ENCODE results near the gene CEP85L. TPM values are rescaled to one million over a fixed set of nuclear protein-coding genes. Genes with fewer than 3 reads are reported as not detected.

Gene CEP85L
- total and polyA plus RNA-seq, 2 of the 4 experiments (the other 2 are of a cell fraction), result 2.3 to 25.6 TPM

GRCh38 chr6:118674772-118675171 lies 23.4 kb upstream of the CEP85L start:
- H3K9me3 ChIP-seq (ENCODE audit: control insufficient read depth, insufficient read depth, low read length), result no peaks in the 10 kb centered on the region
- H3K18ac ChIP-seq (ENCODE audit: low read depth, low read length), result no peak overlapping the region
- no TSS peak for BruUV-seq (replicated peaks)
- in situ Hi-C loops (cut with MboI; ENCODE audit: low sequenced_read_pairs) (no loop called here), dilution Hi-C loops (cut with HindIII; ENCODE audit: low sequenced_read_pairs, unreplicated experiment) (no loop called here), intact Hi-C loops (cut with micrococcal nuclease) (no loop called here)
- no peak overlapping the region for H3K56ac ChIP-seq (ENCODE audit: extremely low read depth, insufficient read depth, low read length)
- ATAC-seq (ENCODE audit: low read depth) (no peak), DNase-seq (no peak)
- ChIA-PET CTCF (no interaction called here), POLR2A (ENCODE audit: unreplicated experiment) (no interaction called here)
- H2BK15ac ChIP-seq (ENCODE audit: low read depth, low read length), result no peak overlapping the region
- H4K20me1 ChIP-seq (ENCODE audit: insufficient read depth, low read length), result no peaks in the 10 kb centered on the region
- no peak overlapping the region for H3K4ac ChIP-seq (ENCODE audit: low read depth, low read length)
- H2AFZ ChIP-seq (replicated peaks; ENCODE audit: low read length, poor library complexity), result no peak overlapping the region
- H4K8ac ChIP-seq (ENCODE audit: low read depth in 2 of 2, low read length in 2 of 2), result no peak overlapping the region
- H3K14ac ChIP-seq (replicated peaks; ENCODE audit: low read depth, low read length), result no peak overlapping the region
- no CpG with 5 or more reads among the region's 1 CpG for WGBS, 2 experiments (ENCODE audit: extremely low coverage in 2 of 2, insufficient read length in 1 of 2)
- no peak overlapping the region for H2BK20ac ChIP-seq (ENCODE audit: low read depth, low read length)
- no peaks in the 10 kb centered on the region; a peak in 1 of 4 replicates for H3K79me1 ChIP-seq (ENCODE audit: low read depth in 1 of 2, low read length in 2 of 2)
- no peak overlapping the region for H3K27ac ChIP-seq (ENCODE audit: insufficient read depth, low read length)
- no peak overlapping the region for H4K5ac ChIP-seq (ENCODE audit: low read depth, low read length)
- H4K91ac ChIP-seq (ENCODE audit: insufficient read depth, low read depth, low read length), result no peak overlapping the region
- no peaks in the 10 kb centered on the region for H3K9me1 ChIP-seq (ENCODE audit: insufficient read depth, low read length)
- H3K36me3 ChIP-seq (ENCODE audit: control insufficient read depth, insufficient read depth, low read length), result no peaks in the 10 kb centered on the region
- H3K4me3 ChIP-seq (ENCODE audit: insufficient read depth, low read depth, low read length), result no peak overlapping the region
- H3K27me3 ChIP-seq (ENCODE audit: control insufficient read depth, insufficient read depth, low read length), result no peaks in the 10 kb centered on the region
- no peak overlapping the region for H2BK120ac ChIP-seq (ENCODE audit: low read depth, low read length)
- H3K4me1 ChIP-seq (ENCODE audit: control insufficient read depth, insufficient read depth, low read length), result no peaks in the 10 kb centered on the region; the same call in 1 of the 2 replicates
- no peak overlapping the region for H3K4me2 ChIP-seq (ENCODE audit: low read depth, low read length)
- no peak overlapping the region for H2AK9ac ChIP-seq (replicated peaks; ENCODE audit: low read depth, low read length, poor library complexity)
- H2AK5ac ChIP-seq (ENCODE audit: low read depth, low read length), result no peak overlapping the region
- H3K23ac ChIP-seq (ENCODE audit: low read depth, low read length), result no peak overlapping the region
- no peak overlapping the region for H3K9ac ChIP-seq (ENCODE audit: low read depth, low read length)
- H2BK5ac ChIP-seq (ENCODE audit: low read depth, low read length, poor library complexity, severe bottlenecking), result no peak overlapping the region
- TF ChIP-seq MAFK (IDR thresholded peaks at IDR 0.05; ENCODE audit: low read depth, low read length) (no peak), NFE2L2 (IDR thresholded peaks at IDR 0.05; ENCODE audit: low read depth, low read length) (no peak), CTCF (conservative IDR thresholded peaks at IDR 0.05; ENCODE audit: low read depth, low read length) (no peak), USF2 (IDR thresholded peaks at IDR 0.05; ENCODE audit: low read depth, low read length) (no peak), MXI1 (IDR thresholded peaks at IDR 0.05; ENCODE audit: borderline replicate concordance, low read depth, low read length) (no peak), RCOR1 (IDR thresholded peaks at IDR 0.05; ENCODE audit: insufficient replicate concordance, low read length) (no peak), BHLHE40 (IDR thresholded peaks at IDR 0.05; ENCODE audit: low read depth, low read length) (no peak), FOS (IDR thresholded peaks at IDR 0.05; ENCODE audit: low read depth, low read length) (no peak)
